Neural cell (in vitro differentiated cells): ENCODE data around the gene PRKCG. TPM values are rescaled to one million over a fixed set of nuclear protein-coding genes. Genes with fewer than 3 reads are reported as not detected.

Experiments
- H2AFZ ChIP-seq: fragments of 200-600, 300-800 bp; sonication (generic), shearing (Covaris generic); 2 replicates; pipeline ENCODE4 v1.6.0; 2014; ENCODE audit warnings: low read depth, mild to moderate bottlenecking, antibody characterized with exemption, low read length, moderate library complexity
- H3F3A ChIP-seq: fragments of 200-600 bp; shearing (Covaris generic); 2 replicates; pipeline ENCODE4 v1.6.1; 2016; ENCODE audit warnings: mild to moderate bottlenecking, moderate library complexity, mixed read lengths, antibody characterized with exemption, low read length; ENCODE audit not compliant: insufficient read depth, poor library complexity, severe bottlenecking
- H3K27ac ChIP-seq: fragments of 200-600, 300-800 bp; sonication (generic), shearing (Covaris generic); 2 replicates; pipeline ENCODE4 v1.5.1; 2014; ENCODE audit warnings: mild to moderate bottlenecking, low read length, moderate library complexity
- H3K27me3 ChIP-seq: fragments of 300-800, 200-600 bp; sonication (generic), shearing (Covaris generic); 2 replicates; pipeline ENCODE4 v1.6.0; 2014; ENCODE audit warnings: mild to moderate bottlenecking, low read depth, low read length, moderate library complexity; ENCODE audit not compliant: insufficient read depth
- H3K36me3 ChIP-seq: fragments of 300-800, 200-600 bp; sonication (generic), shearing (Covaris generic); 2 replicates; pipeline ENCODE4 v1.5.1; 2014; ENCODE audit warnings: mild to moderate bottlenecking, antibody characterized with exemption, low read length, moderate library complexity; ENCODE audit not compliant: insufficient read depth
- H3K4me2 ChIP-seq: fragments of 300-800, 200-600 bp; sonication (generic), shearing (Covaris generic); 2 replicates; pipeline ENCODE4 v1.6.0; 2014; ENCODE audit warnings: mild to moderate bottlenecking, low read length
- H3K4me3 ChIP-seq: fragments of 300-800, 200-600 bp; sonication (generic), shearing (Covaris generic); 2 replicates; pipeline ENCODE4 v1.5.1; 2014; ENCODE audit warnings: mild to moderate bottlenecking, low read length, moderate library complexity
- H3K79me2 ChIP-seq: fragments of 200-600 bp; shearing (Covaris generic); replicated peaks from 2 replicates; pipeline ENCODE4 v1.6.0; 2014; ENCODE audit warnings: mild to moderate bottlenecking, low read length, moderate library complexity; ENCODE audit not compliant: insufficient read depth
- H3K9ac ChIP-seq: fragments of 300-800, 200-600 bp; sonication (generic), shearing (Covaris generic); 2 replicates; pipeline ENCODE4 v1.6.1; 2016; ENCODE audit warnings: mild to moderate bottlenecking, low read length, mixed read lengths
- H3K9me2 ChIP-seq: fragments of 200-600 bp; shearing (Covaris generic); 2 replicates; pipeline ENCODE4 v1.6.1; 2016; ENCODE audit warnings: mild to moderate bottlenecking, low read length, mixed read lengths; ENCODE audit not compliant: insufficient read depth
- H3K9me3 ChIP-seq: fragments of 200-600, 300-800 bp; sonication (generic), shearing (Covaris generic); 2 replicates; pipeline ENCODE4 v1.6.1; 2016; ENCODE audit warnings: mild to moderate bottlenecking, mixed run types, low read length, moderate library complexity, mixed read lengths
- H4K20me1 ChIP-seq: fragments of 200-600 bp; shearing (Covaris generic); 2 replicates; pipeline ENCODE4 v1.6.1; 2016; ENCODE audit warnings: mild to moderate bottlenecking, mixed run types; ENCODE audit not compliant: insufficient read depth
- EP300 ChIP-seq: fragments of 450-650 bp; conservative IDR thresholded peaks from 2 replicates; pipeline ENCODE4 v1.6.1; 2014; ENCODE audit warnings: antibody characterized with exemption, mild to moderate bottlenecking, moderate library complexity; ENCODE audit not compliant: poor library complexity, severe bottlenecking
- EZH2 ChIP-seq: fragments of 200-600, 300-800 bp; shearing (Covaris generic), sonication (generic); IDR thresholded peaks from 2 replicates; pipeline ENCODE4 v1.6.1; 2014; ENCODE audit warnings: antibody characterized with exemption, low read length, borderline replicate concordance, mild to moderate bottlenecking; ENCODE audit not compliant: insufficient read depth, poor library complexity, severe bottlenecking
- MXI1 ChIP-seq: fragments of 450-650 bp; conservative IDR thresholded peaks from 2 replicates; pipeline ENCODE4 v1.6.1; 2014; ENCODE audit warnings: antibody characterized with exemption, mild to moderate bottlenecking; ENCODE audit not compliant: poor library complexity, severe bottlenecking
- POLR2AphosphoS5 ChIP-seq: IDR thresholded peaks from 2 replicates; pipeline ENCODE4 v1.6.1; 2012
- RAD21 ChIP-seq: fragments of 450-650 bp; conservative IDR thresholded peaks from 2 replicates; pipeline ENCODE4 v1.6.1; 2014; ENCODE audit warnings: antibody characterized with exemption, mild to moderate bottlenecking, moderate library complexity
- SMC3 ChIP-seq: fragments of 450-650 bp; conservative IDR thresholded peaks from 2 replicates; pipeline ENCODE4 v1.6.1; 2014; ENCODE audit warnings: antibody characterized with exemption, mild to moderate bottlenecking, moderate library complexity; ENCODE audit not compliant: poor library complexity
- TAF1 ChIP-seq: IDR thresholded peaks from 2 replicates; pipeline ENCODE4 v1.6.1; 2012; ENCODE audit warnings: low read depth
- polyA plus RNA-seq: library from polyadenylated mRNA; depleted of rRNA; stranded (reverse); fragments of >200 nt; gene quantifications from 2 replicates; pipeline ENCODE4 v1.2.3, GENCODE V29; 2014
- TF ChIP-seq, protein P1 (sequence below): fragments of 450-650 bp; IDR thresholded peaks from 2 replicates; pipeline ENCODE4 v1.5.1; 2014; ENCODE audit warnings: antibody characterized with exemption, mild to moderate bottlenecking, moderate library complexity; ENCODE audit not compliant: poor library complexity, severe bottlenecking
- TF ChIP-seq, protein P2 (sequence below): IDR thresholded peaks from 2 replicates; pipeline ENCODE4 v1.6.1; 2012; ENCODE audit warnings: borderline replicate concordance

PRKCG gene
- polyA plus RNA-seq, 1 donor from 2014 or later = 0.99 TPM

DNA sequence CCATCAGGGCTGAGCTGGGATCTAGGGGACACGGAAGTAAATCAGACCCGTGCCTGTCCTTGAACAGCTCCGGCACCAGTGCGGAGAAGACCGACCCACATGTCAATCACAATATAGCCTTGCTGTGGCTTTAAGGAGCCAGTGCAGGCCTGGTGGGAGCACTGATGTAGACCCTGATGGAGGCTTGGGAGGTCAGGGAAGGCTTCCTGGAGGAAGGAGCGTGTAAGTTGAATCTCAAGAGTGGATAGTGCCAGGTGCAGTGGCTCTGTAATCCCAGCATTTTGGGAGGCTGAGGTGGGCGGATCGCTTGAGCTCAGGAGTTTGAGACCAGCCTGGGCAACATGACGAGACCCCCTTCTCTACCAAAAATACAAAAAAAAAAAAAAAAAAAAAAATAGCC, 70.0 kb downstream of the PRKCG start:
- no peak overlapping the region for H3K4me2 ChIP-seq
- H3K27ac ChIP-seq = no peak overlapping the region
- H3K9me2 ChIP-seq = no peaks in the 10 kb centered on the region

DNA sequence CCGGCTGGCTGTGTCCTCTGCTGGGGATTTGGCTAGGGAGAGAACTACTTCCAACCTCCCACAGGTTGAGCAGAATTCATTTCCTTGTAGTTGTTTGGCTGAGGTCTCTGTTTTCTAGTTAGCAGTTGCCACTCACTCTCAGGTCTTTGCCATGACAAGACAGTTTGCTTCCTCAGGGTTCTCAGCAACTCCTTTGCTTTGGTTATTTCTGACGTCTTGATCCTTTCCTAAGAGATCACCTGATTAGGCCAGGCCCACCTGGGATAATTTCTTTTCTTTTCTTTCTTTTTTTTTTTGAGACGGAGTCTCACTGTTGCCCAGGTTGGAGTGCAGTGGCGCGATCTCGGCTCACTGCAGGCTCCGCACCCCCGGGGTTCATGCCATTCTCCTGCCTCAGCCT, 71.4 kb downstream of the PRKCG start:
- TF ChIP-seq MXI1 (no peak), TAF1 (no peak), EP300 (no peak), SMC3 (no peak), POLR2AphosphoS5 (no peak), EZH2 (no peak), RAD21 (no peak)
- TF ChIP-seq, protein P1, sequence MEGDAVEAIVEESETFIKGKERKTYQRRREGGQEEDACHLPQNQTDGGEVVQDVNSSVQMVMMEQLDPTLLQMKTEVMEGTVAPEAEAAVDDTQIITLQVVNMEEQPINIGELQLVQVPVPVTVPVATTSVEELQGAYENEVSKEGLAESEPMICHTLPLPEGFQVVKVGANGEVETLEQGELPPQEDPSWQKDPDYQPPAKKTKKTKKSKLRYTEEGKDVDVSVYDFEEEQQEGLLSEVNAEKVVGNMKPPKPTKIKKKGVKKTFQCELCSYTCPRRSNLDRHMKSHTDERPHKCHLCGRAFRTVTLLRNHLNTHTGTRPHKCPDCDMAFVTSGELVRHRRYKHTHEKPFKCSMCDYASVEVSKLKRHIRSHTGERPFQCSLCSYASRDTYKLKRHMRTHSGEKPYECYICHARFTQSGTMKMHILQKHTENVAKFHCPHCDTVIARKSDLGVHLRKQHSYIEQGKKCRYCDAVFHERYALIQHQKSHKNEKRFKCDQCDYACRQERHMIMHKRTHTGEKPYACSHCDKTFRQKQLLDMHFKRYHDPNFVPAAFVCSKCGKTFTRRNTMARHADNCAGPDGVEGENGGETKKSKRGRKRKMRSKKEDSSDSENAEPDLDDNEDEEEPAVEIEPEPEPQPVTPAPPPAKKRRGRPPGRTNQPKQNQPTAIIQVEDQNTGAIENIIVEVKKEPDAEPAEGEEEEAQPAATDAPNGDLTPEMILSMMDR = no peak
- TF ChIP-seq, protein P2, sequence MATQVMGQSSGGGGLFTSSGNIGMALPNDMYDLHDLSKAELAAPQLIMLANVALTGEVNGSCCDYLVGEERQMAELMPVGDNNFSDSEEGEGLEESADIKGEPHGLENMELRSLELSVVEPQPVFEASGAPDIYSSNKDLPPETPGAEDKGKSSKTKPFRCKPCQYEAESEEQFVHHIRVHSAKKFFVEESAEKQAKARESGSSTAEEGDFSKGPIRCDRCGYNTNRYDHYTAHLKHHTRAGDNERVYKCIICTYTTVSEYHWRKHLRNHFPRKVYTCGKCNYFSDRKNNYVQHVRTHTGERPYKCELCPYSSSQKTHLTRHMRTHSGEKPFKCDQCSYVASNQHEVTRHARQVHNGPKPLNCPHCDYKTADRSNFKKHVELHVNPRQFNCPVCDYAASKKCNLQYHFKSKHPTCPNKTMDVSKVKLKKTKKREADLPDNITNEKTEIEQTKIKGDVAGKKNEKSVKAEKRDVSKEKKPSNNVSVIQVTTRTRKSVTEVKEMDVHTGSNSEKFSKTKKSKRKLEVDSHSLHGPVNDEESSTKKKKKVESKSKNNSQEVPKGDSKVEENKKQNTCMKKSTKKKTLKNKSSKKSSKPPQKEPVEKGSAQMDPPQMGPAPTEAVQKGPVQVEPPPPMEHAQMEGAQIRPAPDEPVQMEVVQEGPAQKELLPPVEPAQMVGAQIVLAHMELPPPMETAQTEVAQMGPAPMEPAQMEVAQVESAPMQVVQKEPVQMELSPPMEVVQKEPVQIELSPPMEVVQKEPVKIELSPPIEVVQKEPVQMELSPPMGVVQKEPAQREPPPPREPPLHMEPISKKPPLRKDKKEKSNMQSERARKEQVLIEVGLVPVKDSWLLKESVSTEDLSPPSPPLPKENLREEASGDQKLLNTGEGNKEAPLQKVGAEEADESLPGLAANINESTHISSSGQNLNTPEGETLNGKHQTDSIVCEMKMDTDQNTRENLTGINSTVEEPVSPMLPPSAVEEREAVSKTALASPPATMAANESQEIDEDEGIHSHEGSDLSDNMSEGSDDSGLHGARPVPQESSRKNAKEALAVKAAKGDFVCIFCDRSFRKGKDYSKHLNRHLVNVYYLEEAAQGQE = no peak
- Histone ChIP-seq H3K27ac (no peak overlapping the region), H4K20me1 (no peaks in the 10 kb centered on the region), H3K9ac (no peak overlapping the region), H3K36me3 (no peaks in the 10 kb centered on the region), H3K27me3 (no peaks in the 10 kb centered on the region), H3F3A (no peaks in the 10 kb centered on the region), H3K79me2 (no peaks in the 10 kb centered on the region), H2AFZ (no peak overlapping the region), H3K9me3 (no peaks in the 10 kb centered on the region), H3K9me2 (no peaks in the 10 kb centered on the region), H3K4me2 (no peak overlapping the region), H3K4me3 (no peak overlapping the region)

More for the DNA sequence above, 70.0 kb downstream of the PRKCG start:
- H3K79me2 ChIP-seq = no peaks in the 10 kb centered on the region
- no peaks in the 10 kb centered on the region for H3K27me3 ChIP-seq
- no peaks in the 10 kb centered on the region for H4K20me1 ChIP-seq
- no peak overlapping the region for H3K4me3 ChIP-seq
- H3K9ac ChIP-seq = no peak overlapping the region
- TF ChIP-seq SMC3 (no peak), MXI1 (no peak), TAF1 (no peak)
- TF ChIP-seq, protein P1 = no peak
- no peaks in the 10 kb centered on the region for H3F3A ChIP-seq
- no peak overlapping the region for H2AFZ ChIP-seq
- H3K36me3 ChIP-seq = no peaks in the 10 kb centered on the region
- no peaks in the 10 kb centered on the region for H3K9me3 ChIP-seq

Other genes starting within 250 kb of the PRKCG start
- not detected in 2 replicates for gene NLRP12, start 57.9 kb upstream of the PRKCG start, polyA plus RNA-seq
- 2.5 and 4.5 TPM in 2 replicates for gene MYADM, start 14.3 kb upstream of the PRKCG start, polyA plus RNA-seq
- gene CACNG7, start 27.1 kb downstream of the PRKCG start, polyA plus RNA-seq = 27.8 and 37.0 TPM in 2 replicates
- gene CACNG8, start 80.7 kb downstream of the PRKCG start, polyA plus RNA-seq = 3.3 and 6.0 TPM in 2 replicates
- gene CACNG6, start 109.4 kb downstream of the PRKCG start, polyA plus RNA-seq = 0.28 and 0.60 TPM in 2 replicates
- not detected in 2 replicates for gene VSTM1, start 181.7 kb downstream of the PRKCG start, polyA plus RNA-seq
- not detected in 2 replicates for gene TARM1, start 199.2 kb downstream of the PRKCG start, polyA plus RNA-seq
- gene OSCAR, start 218.6 kb downstream of the PRKCG start, polyA plus RNA-seq = 0.20 TPM in 1 of 2 replicates, not detected in the other
- 21.4 and 62.8 TPM in 2 replicates for gene NDUFA3, start 220.7 kb downstream of the PRKCG start, polyA plus RNA-seq
- gene TFPT, start 233.5 kb downstream of the PRKCG start, polyA plus RNA-seq = 24.3 and 28.0 TPM in 2 replicates
- 73.5 and 76.6 TPM in 2 replicates for gene PRPF31, start 233.6 kb downstream of the PRKCG start, polyA plus RNA-seq